Tibial nerve (tissue), 4 donors: Measurements from ENCODE around the gene PRR9. TPM values are rescaled to one million over a fixed set of nuclear protein-coding genes. Genes with fewer than 3 reads are reported as not detected.
A peak's percentile ranks its signal among the peaks of the same experiment; 100 is the strongest.
"Not testable (repeated sequence)": the region's sequence is repeated elsewhere in the genome, so short reads cannot be mapped to it uniquely, and the experiment has no call there.

Experiments
- DNase-seq, 2 donors: peaks; one replicate each; pipeline ENCODE4 v3.0.0-alpha.2; 2019; ENCODE audit warnings: low spot score in 2 of 2
- H3K27ac ChIP-seq, 4 donors: fragments of 200-600 bp; sonication (generic) in 3 of 4; one replicate each; pipeline ENCODE4 v1.5.1; 2017 to 2019; ENCODE audit warnings: mild to moderate bottlenecking in 1 of 4
- H3K27me3 ChIP-seq, 2 donors: fragments of 200-600 bp; sonication (generic) in 1 of 2; one replicate each; pipeline versions ENCODE4 v1.5.1 to v1.6.0; 2017 to 2019
- H3K36me3 ChIP-seq, 3 donors: fragments of 200-600 bp; sonication (generic); one replicate each; pipeline ENCODE4 v1.5.1; 2018 to 2019
- H3K4me1 ChIP-seq, 4 donors: fragments of 200-600 bp; sonication (generic) in 3 of 4; one replicate each; pipeline ENCODE4 v1.5.1; 2017 to 2019
- H3K4me3 ChIP-seq, 4 donors: fragments of 200-600 bp; sonication (generic) in 3 of 4; one replicate each; pipeline ENCODE4 v1.5.1; 2017 to 2019; ENCODE audit warnings: mild to moderate bottlenecking in 1 of 4, moderate library complexity in 1 of 4
- H3K9me3 ChIP-seq, 4 donors: fragments of 200-600 bp; sonication (generic) in 3 of 4; one replicate each; pipeline ENCODE4 v1.5.1; 2017 to 2019
- EP300 ChIP-seq, 2 donors: sonication (generic); formaldehyde crosslinking; IDR thresholded peaks; one replicate each; pipeline ENCODE4 v1.6.1; 2017; ENCODE audit warnings: antibody characterized with exemption in 2 of 2, mild to moderate bottlenecking in 1 of 2
- POLR2A ChIP-seq, 2 donors: fragments of 450-650 bp; IDR thresholded peaks; one replicate each; pipeline ENCODE4 v1.6.1; 2017; ENCODE audit warnings: antibody characterized with exemption in 2 of 2, mild to moderate bottlenecking in 2 of 2, moderate library complexity in 2 of 2
- WGBS, 2 donors: methylation state at CpG; one replicate each; pipeline ENCODE4 v1.1.5; 2018; 5-methylcytosine and 5-hydroxymethylcytosine counted together
- total RNA-seq, 4 donors: library from RNA; depleted of rRNA; stranded (reverse); fragments of >200 nt; gene quantifications; one replicate each; pipeline ENCODE4 v1.1.0, GENCODE V29; 2016
- TF ChIP-seq, protein P1 (sequence below), 5 experiments: fragments of 200-600 bp in 3 of 5; fragments of 450-650 bp in 2 of 5; sonication (generic) in 3 of 5; IDR thresholded peaks; one replicate each; pipeline ENCODE4 v1.5.1; 2016 to 2019; ENCODE audit warnings: antibody characterized with exemption in 5 of 5, mild to moderate bottlenecking in 3 of 5, moderate library complexity in 2 of 5

PRR9 gene
- total RNA-seq, 4 donors from 2014 or later = not detected

GRCh38 chr1:153217744-153218416, 496 bp downstream of the PRR9 start:
- Histone ChIP-seq H3K27me3 (no peaks in the 10 kb centered on the region), H3K9me3 (no peaks in the 10 kb centered on the region), H3K4me3 (no peak overlapping the region), H3K36me3 (no peaks in the 10 kb centered on the region), H3K27ac (no peak overlapping the region), H3K4me1 (no peaks in the 10 kb centered on the region)
- WGBS, 2 donors = 53 to 54% methylated on average over 2 of the region's 2 CpGs
- TF ChIP-seq EP300 (IDR thresholded peaks at IDR 0.05) = no peak
- TF ChIP-seq, protein P1, sequence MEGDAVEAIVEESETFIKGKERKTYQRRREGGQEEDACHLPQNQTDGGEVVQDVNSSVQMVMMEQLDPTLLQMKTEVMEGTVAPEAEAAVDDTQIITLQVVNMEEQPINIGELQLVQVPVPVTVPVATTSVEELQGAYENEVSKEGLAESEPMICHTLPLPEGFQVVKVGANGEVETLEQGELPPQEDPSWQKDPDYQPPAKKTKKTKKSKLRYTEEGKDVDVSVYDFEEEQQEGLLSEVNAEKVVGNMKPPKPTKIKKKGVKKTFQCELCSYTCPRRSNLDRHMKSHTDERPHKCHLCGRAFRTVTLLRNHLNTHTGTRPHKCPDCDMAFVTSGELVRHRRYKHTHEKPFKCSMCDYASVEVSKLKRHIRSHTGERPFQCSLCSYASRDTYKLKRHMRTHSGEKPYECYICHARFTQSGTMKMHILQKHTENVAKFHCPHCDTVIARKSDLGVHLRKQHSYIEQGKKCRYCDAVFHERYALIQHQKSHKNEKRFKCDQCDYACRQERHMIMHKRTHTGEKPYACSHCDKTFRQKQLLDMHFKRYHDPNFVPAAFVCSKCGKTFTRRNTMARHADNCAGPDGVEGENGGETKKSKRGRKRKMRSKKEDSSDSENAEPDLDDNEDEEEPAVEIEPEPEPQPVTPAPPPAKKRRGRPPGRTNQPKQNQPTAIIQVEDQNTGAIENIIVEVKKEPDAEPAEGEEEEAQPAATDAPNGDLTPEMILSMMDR (IDR thresholded peaks at IDR 0.05) = no peak
- TF ChIP-seq POLR2A (IDR thresholded peaks at IDR 0.05) = no peak
- DNase-seq = no peak

- no peak for TF ChIP-seq EP300 (IDR thresholded peaks at IDR 0.05)
- no peak for TF ChIP-seq POLR2A (IDR thresholded peaks at IDR 0.05)
- TF ChIP-seq, protein P1 (IDR thresholded peaks at IDR 0.05) = no peak
- no peaks in the 10 kb centered on the region for H3K4me1 ChIP-seq
- no peaks in the 10 kb centered on the region for H3K36me3 ChIP-seq
- H3K9me3 ChIP-seq = no peaks in the 10 kb centered on the region
- 30 to 39% methylated on average over 6 of the region's 6 CpGs for WGBS, 2 donors
- H3K4me3 ChIP-seq = no peak overlapping the region
- no peak overlapping the region for H3K27ac ChIP-seq
- DNase-seq = no peak
- no peaks in the 10 kb centered on the region for H3K27me3 ChIP-seq
These were observed 3.4 kb downstream of the PRR9 start for GRCh38 chr1:153220606-153221303.

GRCh38 chr1:153223040-153223891, 5.9 kb downstream of the PRR9 start:
- H3K36me3 ChIP-seq, H3K4me1 ChIP-seq, H3K9me3 ChIP-seq, H3K4me3 ChIP-seq, H3K27me3 ChIP-seq, H3K27ac ChIP-seq: not testable (repeated sequence)
- 47 to 50% methylated on average over 16 of the region's 16 CpGs for WGBS, 2 donors
- TF ChIP-seq, protein P1 (IDR thresholded peaks at IDR 0.05) = peak; percentile 53 to 64 (median 57)
- DNase-seq = peak; percentile 37 to 55

- no peaks in the 10 kb centered on the region for H3K9me3 ChIP-seq
These were observed 10.4 kb downstream of the PRR9 start for GRCh38 chr1:153227810-153228209.

More at GRCh38 chr1:153227810-153228209, 10.4 kb downstream of the PRR9 start:
- no peak for DNase-seq
- Histone ChIP-seq H3K36me3 (no peaks in the 10 kb centered on the region), H3K27me3 (peaks cover 0 to 4% of the 10 kb centered on the region in 2 donors), H3K4me1 (no peaks in the 10 kb centered on the region), H3K4me3 (no peak overlapping the region), H3K27ac (no peak overlapping the region)
- TF ChIP-seq, protein P1 (IDR thresholded peaks at IDR 0.05) = no peak
- no peak for TF ChIP-seq EP300 (IDR thresholded peaks at IDR 0.05)
- no peak for TF ChIP-seq POLR2A (IDR thresholded peaks at IDR 0.05)
- 60 to 61% methylated on average over 2 of the region's 2 CpGs for WGBS, 2 donors
